Activated effector memory CD4-positive, alpha-beta T cell treated with Interleukin-2 at 50 U/mL for 16 hours (primary cell): ENCODE measurements around the gene PARD3.
"Not testable (repeated sequence)": the region's sequence is repeated elsewhere in the genome, so short reads cannot be mapped to it uniquely, and the experiment has no call there.

Experiments used
- DNase-seq: peaks from one replicate; pipeline ENCODE4 v3.0.0-alpha.2; 2020

Gene PARD3

DNA sequence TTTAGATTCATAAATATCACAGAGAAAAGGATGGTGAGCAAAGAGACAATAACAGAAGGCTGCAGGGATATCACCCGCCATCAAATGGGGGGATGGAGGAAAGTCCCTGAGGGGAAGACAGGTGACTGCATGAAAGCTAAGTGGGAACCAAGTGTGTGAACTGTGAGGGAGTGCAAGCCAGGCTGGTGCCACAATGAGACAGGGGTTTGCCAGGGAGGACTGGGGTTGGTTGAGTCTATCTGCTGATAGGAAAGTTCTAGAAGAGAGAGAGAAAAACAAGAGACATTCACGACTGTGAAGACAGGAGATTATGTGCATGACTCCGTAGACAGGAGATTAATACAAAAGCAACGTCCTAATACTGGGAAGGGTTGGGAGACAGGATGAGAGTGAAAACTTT is 376.4 kb downstream of the PARD3 start:
- DNase-seq, result no peak

DNA sequence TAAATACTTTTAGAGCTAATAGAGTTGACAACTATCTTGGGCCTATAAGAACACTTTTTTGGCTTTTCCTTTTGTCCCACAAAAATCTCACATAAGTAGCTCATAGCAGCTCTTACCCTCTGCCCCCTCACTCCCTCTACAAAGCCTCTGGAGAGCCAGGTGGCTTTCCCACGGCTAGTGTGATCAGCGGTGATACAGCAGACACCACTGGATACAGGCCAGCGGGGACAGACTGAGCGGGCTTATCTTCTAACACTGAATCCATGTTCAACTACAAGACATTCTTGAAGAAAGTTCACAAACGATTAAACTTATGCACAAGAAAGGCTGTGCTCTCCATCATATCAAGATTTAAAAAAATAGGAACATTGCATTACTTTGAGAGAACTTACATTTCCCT is 377.2 kb downstream of the PARD3 start:
- no peak for DNase-seq

DNA sequence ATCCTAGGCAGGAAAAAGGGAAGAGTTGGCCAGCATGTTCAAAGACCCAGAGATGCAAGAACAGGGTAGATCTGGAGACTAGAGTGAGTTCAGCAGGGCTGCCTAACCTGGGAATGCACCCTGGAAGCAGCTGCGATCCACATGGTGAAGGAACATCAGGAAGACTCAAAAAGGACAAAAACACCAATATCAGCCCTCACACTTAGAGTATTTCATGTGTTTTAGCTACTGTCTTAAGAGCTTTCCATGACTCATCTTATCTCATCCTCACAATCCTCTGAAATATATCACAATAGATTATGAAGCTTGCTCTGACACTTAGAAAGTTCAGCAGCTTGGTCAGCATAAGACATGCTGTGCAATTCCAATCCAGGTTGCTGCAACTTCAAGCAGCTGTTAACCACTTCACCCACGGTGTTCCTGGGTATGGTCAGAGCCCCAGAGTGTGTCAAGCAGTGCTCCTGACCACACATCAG is 380.9 kb downstream of the PARD3 start:
- no peak for DNase-seq

DNA sequence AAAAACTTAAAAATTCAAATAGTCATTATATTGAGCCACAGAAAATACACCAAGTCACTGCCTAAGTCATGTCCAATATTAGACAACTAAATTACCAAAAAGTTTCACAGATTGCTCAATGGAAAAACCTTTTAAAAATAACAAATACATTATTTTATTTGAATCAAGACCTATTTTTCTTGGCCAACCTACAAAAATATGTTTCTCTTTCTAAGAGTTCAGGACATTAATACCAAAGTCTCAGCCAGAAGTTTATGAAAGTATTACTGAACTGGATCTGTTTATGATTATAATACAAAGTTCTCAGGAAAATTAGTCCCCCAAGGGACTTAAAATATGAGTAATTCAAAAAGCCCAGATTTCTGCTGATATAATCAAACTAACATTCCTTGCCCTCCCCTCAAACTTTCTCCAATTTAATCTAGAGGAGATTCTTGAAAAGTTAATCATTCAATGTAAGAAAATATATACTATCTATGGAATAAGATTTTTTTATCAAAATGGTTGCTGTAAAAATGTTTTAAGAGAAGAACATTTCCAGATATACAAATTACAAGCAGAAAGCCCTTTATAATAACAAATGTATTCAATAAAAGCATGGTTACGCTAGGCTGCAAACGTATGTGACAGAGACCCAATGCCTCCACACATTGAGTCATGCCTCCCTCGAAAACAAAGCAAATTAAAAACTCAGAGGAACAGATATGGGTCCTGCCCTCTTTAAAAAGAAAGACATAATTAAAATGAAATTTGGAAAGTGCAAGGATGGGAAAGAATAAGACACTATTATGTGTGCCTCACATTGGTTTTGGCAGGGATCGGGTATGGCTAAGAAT is 381.6 kb downstream of the PARD3 start:
- no peak for DNase-seq

DNA sequence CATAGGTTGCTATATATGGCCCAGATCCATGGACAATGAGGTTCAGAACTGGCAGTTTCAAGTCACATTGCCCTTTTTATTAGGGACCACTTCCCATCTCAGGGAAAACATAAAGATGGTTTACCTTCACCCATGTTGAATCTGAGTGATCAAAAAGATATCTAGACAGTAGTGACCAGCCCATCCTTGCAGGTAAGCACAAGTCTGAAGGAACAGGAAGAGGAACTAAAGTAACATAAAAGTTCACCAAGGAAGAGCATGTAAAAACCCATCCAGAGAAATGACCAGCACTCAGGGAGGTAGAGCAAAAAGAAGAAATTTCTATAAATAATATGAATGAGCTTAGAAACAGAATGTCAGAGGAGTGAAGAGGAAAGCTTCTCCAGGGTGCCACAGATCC is 382.5 kb downstream of the PARD3 start:
- no peak for DNase-seq

DNA sequence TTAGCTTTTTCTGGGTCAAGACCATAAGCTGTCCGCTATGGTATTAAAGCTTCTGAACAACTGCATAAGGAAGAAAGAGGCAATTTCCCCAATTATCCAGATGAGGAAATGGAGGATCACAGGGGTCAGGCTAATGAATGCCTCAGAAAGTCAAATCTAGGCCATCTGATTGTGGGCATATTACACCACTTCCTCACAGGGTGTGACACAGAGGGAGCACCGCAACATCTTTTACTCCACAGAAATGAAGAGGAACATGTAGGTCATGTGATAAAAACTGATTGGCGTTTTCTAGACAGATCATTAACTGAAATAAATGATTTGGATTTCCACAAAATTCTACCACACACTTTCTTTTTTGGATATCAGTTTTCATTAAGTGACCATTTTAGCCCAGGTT is 384.4 kb downstream of the PARD3 start:
- DNase-seq, result no peak

DNA sequence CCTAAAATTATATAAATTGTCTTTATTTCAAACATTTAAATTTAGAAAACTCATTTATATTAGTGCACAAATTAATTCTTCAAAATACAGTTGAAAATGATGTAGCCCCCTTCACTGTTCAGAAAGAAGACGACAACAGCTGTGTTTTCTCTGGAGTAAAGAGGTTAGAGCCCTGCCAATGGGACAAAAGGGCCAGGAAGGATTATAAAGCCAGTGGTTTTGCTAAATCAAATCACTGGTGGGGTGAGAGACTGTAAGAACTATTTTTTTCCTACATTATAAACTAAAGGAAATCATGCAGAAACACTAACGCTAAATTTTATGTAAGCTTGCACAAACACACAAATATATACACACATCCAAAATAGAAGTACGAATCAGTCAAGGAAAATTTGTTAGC is 386.6 kb downstream of the PARD3 start:
- DNase-seq, result no peak

DNA sequence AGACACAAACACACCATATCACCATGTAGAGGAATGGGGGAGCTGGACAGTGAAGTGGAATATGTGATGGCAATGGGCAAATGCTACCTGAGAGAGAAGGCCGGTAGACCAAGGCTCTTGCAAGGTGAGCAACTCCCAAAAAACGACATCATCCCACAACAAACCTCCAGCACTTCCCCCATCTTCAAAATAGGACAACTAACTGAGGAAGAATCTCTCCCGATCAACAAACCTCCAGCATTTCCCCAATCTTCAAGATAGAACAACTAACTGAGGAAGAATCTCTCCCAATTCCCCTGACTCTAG is 387.2 kb downstream of the PARD3 start:
- no peak for DNase-seq

DNA sequence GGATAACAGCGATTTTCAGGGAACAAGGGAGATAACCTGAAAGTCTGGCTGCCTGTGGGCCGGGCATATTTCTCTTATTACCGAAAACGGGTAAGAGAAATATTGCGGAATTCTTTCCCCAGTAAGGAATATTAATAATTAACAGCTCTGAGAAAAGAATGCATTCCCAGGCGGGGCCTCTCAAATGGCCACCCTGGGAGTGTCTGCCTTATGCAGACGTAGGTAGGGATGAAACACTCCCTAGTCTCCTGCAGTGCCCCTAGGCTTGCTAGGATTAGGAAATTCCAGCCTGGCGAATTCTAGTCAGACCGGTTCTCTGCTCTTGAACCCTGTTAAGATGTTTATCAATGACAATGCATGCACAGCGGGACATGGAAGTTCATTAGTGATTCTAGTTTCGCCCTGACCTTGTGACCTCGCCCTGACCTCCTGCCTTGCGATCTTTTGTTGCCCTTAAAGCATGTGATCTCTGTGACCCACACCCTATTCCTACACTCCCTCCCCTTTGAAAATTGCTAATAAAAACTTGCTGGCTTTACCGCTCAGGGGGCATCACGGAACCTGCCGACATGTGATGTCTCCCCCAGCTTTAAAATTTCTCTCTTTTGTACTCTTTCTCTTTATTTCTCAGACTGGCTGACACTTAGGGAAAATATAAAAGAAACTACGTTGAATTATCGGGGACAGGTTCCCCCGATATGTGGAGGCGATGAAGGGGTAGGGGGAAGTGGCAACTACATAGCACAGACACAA is 387.8 kb downstream of the PARD3 start:
- not testable (repeated sequence) for DNase-seq

DNA sequence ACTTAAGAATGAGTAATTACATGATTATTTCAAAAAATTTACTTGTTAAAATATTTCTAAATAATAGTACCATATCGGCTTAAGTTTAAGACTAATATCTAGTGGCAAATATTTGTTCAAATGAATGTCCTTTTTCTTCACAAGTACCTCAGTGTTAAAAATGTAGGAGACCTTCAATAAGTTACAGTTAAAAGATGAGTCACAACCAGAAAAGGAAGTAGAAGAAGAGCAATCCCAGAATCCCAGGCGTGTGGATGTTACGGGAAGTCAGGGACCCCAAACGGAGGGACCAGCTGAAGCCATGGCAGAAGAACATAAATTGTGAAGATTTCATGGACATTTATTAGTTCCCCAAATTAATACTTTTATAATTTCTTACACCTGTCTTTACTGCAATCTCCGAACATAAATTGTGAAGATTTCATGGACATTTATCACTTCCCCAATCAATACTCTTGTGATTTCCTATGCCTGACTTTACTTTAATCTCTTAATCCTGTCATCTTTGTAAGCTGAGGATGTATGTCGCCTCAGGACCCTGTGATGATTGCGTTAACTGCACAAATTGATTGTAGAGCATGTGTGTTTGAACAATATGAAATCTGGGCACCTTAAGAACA is 388.4 kb downstream of the PARD3 start:
- DNase-seq, result not testable (repeated sequence)

DNA sequence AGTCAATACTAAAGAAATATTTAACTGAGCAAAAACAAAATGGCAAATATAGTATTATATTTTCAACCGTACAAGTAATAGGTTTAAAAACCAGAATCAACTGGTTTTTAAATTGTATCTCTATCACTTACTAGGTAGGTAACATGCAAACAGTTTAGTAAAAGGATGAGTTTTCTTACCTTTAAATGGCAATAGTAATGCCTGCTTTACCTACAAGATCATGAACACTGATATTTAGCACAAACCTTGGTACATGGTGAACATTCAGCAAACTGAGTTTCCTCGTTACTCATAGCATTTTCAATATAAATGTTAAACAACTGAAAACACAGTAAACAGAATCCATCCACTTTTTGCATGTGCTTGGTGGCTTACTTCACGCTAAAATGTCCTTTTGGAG is 389.1 kb downstream of the PARD3 start:
- no peak for DNase-seq

DNA sequence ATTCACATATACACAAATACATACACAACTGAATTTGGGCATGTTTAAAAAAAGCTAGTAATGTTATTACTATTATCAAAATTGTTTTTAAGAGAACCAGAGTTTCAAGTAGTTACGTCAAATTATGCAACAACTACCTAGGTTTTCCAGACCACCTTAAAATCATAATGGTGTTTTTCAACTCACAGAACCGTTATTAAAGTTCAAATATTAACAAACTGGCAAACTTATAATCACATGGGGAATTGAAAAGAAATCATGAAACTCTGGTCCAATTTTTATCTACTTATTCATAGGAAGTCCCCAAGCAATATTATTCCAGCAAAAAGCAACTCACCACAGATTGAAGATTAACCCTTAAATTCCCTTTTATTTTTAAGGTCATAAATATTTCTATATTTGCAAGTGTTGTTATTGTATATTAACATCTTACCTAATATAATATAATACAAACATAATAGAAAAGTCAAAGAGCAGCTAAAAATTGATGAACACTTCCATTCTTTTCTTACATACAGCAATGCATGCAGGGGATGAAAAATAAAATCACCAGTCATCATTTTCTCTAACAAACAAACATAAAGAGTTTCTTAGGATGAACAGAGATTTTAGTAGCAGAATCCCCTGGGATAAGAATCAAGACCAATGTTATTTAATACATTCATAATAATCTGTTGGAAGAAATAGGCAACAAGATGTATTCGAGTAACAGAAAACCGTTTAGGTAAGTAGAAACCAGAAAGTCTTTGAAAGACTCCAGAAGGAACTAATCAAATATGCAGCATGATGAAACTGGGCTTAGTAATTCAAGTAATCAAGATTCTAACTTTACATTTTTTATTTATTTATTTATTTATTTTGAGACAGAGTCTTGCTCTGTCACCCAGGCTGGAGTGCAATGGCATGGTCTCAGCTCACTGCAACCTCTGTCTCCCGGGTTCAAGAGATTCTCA is 391.1 kb downstream of the PARD3 start:
- DNase-seq, result no peak

DNA sequence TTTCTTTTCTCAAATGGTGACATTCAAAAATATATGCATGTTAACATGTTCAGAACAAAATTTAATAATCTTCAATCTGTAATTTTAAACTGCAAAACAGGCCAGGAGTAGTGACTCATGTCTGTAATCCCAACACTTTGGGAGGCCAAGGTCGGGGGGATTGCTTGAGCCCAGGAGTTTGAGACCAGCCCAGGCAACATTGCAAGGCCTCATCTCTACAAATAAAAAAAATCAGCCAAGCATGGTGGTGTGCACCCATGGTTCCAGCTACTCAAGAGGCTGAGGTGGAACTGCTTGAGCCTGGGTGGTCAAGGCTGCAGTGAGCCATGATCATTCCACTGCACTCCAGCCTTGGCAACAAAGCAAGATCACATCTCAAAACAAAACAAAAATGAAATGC is 394.3 kb downstream of the PARD3 start:
- no peak for DNase-seq

DNA sequence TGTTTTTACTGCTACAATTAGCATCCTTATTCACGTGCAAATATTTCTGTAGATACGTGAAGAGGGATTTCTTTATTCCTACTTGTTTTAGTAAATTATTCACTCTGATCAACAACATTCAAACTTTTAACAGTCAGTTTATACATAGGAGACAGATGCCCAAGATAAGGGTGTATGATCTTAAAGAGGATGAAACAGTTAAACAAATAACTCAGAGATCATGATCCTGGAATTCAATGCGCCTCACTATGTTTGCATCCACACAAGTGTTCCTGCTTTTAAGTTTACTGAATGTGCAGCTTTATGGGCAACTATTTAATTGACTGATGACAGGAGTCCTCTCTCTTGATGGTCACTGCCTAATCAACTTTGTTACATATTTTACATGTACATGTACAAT is 394.8 kb downstream of the PARD3 start:
- DNase-seq, result no peak

DNA sequence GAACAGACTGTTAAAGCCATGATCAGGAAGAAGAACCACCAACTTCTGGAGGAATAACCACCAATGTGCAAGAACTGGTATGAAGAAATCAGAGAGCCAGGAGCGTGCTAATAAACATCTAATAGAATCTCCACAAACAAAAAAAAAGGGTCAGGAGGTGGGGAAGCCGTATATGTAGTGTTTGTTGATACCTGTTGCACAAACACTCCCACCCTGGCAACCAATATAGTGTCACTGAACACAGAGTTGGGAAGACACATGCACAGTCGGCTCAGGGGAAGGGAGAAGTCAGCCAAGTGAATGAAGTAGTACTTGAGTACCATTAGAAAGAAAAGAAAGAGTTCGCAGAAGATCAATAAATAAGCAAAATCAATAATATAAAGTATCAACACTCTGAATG is 400.1 kb downstream of the PARD3 start:
- no peak for DNase-seq

DNA sequence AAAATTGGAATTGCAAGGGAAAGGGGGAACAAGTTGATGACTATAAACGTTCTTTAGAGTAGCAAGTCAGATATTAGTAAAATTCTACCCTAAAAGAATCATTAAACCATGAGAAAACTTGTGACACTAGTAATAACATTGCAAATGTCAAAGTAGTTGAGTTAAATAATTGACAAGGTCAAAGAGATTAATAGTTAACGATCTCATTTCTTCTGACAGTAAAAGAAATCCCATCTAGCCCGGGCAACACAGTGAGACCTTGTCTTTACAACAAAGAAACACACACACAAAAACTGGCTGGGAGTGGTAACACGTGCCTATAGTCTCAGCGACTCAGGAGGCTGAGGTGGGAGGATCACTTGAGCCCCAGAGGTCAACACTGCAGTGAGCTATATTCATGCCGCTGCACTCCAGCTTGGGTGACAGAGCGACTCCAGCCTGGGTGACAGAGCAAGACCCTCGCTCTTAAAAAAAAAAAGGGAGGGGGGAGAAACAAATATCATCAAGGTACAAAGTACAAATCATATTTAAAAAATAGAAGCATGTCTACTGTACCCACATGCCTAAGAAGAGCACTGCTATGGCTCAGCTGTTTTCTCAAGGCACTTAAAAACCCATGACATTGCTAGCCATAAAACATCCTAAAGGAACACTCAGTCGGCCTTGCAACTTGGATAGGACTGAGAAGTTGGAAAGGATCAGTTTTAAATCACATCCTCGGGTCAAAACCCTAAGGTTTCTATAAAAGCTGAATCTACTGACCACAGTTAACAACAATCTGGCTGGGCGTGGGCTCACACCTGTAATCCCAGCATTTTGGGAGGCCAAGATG is 401.1 kb downstream of the PARD3 start:
- DNase-seq, result no peak

DNA sequence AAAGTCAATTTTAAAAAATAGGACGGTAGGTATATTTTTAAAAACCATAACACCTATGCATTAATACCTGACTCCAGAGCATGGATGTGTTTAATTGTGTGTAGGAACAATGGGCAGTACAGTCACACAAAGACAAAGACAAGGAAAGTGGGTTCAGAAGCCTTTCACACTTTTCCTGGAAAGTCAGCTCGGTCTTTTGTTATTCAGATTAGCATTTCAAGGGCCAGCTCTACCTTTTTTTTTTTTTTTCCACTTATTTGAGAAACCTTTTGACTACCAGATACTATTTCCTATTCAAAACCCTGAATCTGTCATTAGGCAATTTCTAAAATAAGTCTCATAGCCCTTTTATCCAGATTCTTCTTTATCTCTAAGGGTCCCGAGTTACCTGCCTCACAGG is 401.9 kb downstream of the PARD3 start:
- no peak for DNase-seq

DNA sequence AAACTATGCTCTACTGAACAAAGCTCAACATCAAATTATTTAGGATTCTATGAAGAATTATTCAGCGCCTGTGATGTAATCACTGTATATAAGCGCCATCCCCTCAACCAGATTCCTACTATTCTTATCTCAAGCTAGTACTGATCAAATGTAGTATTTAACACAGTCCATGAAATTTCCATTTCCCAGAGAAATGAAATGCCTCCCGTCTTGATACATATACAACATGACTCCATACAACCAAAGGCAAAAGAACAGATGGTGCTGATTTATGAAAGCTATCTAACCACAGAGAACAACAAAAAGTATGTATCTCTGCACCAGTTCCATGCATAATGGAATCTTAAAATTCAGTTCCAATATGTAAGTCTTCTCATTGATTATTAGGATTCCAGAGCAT is 406.1 kb downstream of the PARD3 start:
- no peak for DNase-seq

DNA sequence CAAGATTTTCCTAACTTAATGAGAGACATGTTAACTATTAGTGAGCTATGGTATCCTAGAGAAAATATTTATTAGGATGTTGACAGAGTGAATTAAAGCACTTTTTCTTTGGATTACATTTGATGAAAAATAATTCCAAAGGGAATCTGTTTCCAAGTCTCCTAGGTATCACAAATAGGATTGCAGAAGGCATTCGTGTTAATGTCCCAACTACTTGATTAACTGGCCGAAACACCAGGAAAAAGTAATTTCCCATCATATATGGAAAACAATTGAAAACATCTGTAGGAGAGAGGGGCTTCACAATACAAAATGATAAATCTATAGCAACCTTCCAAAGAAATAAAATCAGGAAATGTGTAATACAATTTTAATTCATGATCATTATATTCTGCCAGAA is 406.7 kb downstream of the PARD3 start:
- DNase-seq, result no peak

DNA sequence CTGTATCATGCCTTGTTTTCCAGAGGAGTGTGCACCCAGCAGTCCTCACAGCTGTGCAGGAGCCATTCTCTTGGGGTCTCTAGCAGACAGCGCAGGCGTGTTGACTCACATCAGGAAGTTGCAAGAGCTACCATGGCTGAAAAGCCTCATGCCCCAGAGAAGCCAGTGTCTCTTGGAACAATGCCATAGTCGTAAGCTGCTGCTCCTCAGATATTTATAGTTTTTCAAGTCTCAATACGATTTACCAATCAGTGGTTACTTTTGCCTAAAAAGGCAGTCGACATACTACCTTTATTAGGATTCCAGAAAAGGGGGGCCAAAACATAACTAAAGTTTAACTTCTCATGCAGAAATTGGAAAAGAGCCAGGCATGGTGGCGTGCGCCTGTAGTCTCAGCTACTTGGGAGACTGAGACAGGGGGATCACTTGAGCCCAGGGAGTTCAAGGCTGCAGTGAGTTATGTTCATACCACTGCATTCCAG is 407.7 kb downstream of the PARD3 start:
- DNase-seq, result no peak

DNA sequence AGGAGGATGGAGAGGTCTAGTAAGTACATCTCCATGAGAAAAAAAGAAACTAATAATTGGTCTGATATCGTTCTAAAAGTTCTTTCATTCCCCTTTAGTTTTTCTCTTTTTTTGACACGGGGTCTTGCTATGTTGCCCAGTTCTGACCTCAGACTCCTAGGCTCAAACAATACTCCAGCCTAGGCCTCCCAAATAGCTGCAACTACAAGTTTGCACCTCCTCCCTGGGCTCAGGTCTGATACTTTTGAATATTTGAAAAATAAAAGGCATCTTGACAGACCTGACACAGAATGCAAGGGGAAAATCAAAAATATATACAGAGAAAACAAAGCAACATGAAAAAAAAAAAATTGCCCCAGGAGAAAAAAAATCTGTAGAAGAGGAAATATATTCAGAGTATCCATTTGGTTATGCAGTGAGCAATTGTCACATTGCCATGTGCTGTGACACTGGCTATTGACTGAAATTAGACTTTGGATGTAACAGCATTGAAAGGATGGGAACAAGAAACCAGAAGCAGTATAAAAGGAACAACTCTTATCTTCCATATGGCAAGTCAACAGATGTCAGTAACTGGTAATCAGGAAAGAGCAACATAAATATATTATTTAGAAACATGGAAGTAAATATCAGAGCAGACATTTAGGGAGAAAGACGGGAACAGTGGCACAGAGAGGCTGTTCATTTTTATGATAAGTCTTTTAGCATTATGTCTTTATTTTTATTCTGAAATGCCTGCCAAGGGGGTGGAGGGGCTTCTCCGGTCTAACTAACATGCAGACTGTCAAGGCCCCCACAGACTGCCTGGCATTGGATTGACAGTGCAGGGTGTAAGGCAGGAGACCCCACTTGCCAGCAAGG is 408.4 kb downstream of the PARD3 start:
- DNase-seq, result no peak
